NT2/D1 (cell line): ENCODE data around the gene DLG4.

Experiments used
- DNase-seq: peaks from one replicate; pipeline ENCODE4 v3.0.0-alpha.2; 2011; ENCODE audit warnings: low read depth, low spot score
- H3K27me3 ChIP-seq: 2 replicates; pipeline ENCODE4 v1.6.0; 2011; ENCODE audit warnings: mild to moderate bottlenecking; ENCODE audit not compliant: insufficient read length, insufficient read depth
- H3K36me3 ChIP-seq: 2 replicates; pipeline ENCODE4 v1.6.1; 2011; ENCODE audit warnings: mild to moderate bottlenecking, low read length, mixed read lengths; ENCODE audit not compliant: insufficient read depth, insufficient read length
- H3K4me1 ChIP-seq: 2 replicates; pipeline ENCODE4 v1.5.1; 2011; ENCODE audit not compliant: insufficient read depth, insufficient read length
- H3K4me3 ChIP-seq: 2 replicates; pipeline ENCODE4 v1.5.1; 2011; ENCODE audit warnings: low read depth; ENCODE audit not compliant: insufficient read length
- H3K9ac ChIP-seq: 2 replicates; pipeline ENCODE4 v1.6.0; 2011; ENCODE audit warnings: low read depth; ENCODE audit not compliant: insufficient read length
- H3K9me3 ChIP-seq: 2 replicates; pipeline ENCODE4 v1.5.1; 2011; ENCODE audit warnings: mild to moderate bottlenecking, low read length; ENCODE audit not compliant: insufficient read depth
- SUZ12 ChIP-seq: IDR thresholded peaks from 2 replicates; pipeline ENCODE4 v1.6.1; 2011; ENCODE audit not compliant: insufficient read length, insufficient read depth; ENCODE audit errors: extremely low read depth
- YY1 ChIP-seq: IDR thresholded peaks from 2 replicates; pipeline ENCODE4 v1.6.1; 2011; ENCODE audit not compliant: insufficient read length, insufficient read depth
- ZNF274 ChIP-seq: IDR thresholded peaks from 2 replicates; pipeline ENCODE4 v1.6.1; 2011; ENCODE audit warnings: mild to moderate bottlenecking, low read depth, low read length

DLG4 gene

DNA sequence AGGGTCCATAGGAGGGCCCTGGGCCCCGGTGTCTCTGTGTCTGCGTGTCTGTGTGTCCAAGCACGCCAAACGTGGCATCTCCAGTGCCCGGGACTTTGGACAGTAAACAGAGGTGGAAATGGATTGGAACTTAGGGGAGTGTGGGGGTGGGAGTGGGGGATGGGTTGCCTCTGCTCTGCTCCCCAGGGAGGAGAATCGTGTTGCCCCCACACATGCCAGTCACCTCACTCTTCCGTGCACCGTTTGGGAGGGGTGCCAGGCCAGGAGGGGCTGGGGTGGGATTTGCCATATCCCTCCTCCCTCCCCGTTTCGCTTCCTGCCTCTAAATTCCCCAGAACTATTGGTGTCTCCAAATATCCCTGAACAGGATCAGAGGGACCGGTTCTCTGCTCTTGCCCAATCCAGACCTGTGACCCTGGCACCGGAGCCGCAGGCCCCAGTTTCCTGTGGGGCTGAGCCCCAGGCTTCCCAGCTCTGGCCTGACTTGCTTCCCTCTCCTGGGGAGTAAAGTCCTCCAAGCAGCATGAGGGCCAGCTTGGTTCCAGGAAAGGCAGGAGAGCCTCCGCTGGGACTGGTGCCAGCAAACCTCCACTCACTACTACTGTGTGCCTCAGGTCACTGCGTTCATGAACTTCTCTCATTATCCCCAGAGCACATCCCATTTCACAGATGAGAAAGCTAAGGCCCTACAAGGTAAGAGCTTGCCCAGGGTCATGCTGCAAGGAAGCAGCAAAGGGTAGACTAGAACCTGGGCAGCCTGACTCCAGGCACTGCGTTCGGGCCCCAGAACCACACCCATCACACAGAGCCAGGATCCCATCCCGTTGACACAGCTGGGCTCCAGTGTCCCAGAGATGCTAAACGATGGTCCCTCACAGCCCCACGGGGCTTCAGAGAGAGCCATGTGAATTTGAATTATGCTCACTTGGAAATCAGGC lies 40.0 kb downstream of the DLG4 start, which contains the start of gene ASGR1:
Gene ASGR1, minus strand, starts transcription at position 54 of the 938 bp plus-strand sequence. CDS start 807 bp downstream, outside the sequence.
- Histone ChIP-seq H3K9ac (no peak within 1 kb of the TSS), H3K9me3 (no peaks in the 10 kb centered on the region), H3K36me3 (no peaks in the 10 kb centered on the region), H3K4me3 (peak within 1 kb of the TSS; percentile 49), H3K27me3 (peaks cover 12% of the 10 kb centered on the region), H3K4me1 (peaks cover 8% of the 10 kb centered on the region)
- TF ChIP-seq ZNF274 (no peak), SUZ12 (no peak), YY1 (no peak)
- no peak for DNase-seq

DNA sequence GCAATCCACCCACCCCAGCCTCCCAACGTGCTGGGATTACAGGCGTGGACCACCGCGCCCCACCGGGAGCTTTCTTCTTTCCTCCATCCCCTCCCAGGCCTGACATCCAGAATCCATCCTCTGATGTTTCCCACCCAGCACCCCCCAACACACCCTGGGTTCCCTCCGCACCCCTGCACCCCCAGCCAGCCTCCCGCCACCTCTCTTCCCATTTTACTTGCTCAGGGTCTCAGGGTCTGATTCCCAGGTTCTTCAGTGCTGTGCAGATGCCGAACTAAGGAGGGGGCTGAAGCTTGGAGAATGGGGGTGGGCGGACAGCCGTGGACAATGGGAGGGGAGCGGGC lies 40.7 kb downstream of the DLG4 start:
- Histone ChIP-seq H3K4me3 (no peak overlapping the region), H3K36me3 (no peaks in the 10 kb centered on the region), H3K4me1 (peaks cover 13% of the 10 kb centered on the region), H3K9ac (no peak overlapping the region), H3K27me3 (peaks cover 12% of the 10 kb centered on the region), H3K9me3 (no peaks in the 10 kb centered on the region)
- no peak for DNase-seq
- no peak for TF ChIP-seq YY1
- no peak for TF ChIP-seq SUZ12
- no peak for TF ChIP-seq ZNF274

- TF ChIP-seq ZNF274 (no peak), YY1 (no peak), SUZ12 (no peak)
- H3K4me1 ChIP-seq = peaks cover 13% of the 10 kb centered on the region
- H3K9ac ChIP-seq = no peak overlapping the region
- H3K27me3 ChIP-seq = peaks cover 12% of the 10 kb centered on the region
- DNase-seq = no peak
- H3K36me3 ChIP-seq = no peaks in the 10 kb centered on the region
- H3K9me3 ChIP-seq = no peaks in the 10 kb centered on the region
- H3K4me3 ChIP-seq = peak overlapping the region; percentile 49
Measured at GRCh38 chr17:7177954-7178477, 41.6 kb downstream of the DLG4 start.

DNA sequence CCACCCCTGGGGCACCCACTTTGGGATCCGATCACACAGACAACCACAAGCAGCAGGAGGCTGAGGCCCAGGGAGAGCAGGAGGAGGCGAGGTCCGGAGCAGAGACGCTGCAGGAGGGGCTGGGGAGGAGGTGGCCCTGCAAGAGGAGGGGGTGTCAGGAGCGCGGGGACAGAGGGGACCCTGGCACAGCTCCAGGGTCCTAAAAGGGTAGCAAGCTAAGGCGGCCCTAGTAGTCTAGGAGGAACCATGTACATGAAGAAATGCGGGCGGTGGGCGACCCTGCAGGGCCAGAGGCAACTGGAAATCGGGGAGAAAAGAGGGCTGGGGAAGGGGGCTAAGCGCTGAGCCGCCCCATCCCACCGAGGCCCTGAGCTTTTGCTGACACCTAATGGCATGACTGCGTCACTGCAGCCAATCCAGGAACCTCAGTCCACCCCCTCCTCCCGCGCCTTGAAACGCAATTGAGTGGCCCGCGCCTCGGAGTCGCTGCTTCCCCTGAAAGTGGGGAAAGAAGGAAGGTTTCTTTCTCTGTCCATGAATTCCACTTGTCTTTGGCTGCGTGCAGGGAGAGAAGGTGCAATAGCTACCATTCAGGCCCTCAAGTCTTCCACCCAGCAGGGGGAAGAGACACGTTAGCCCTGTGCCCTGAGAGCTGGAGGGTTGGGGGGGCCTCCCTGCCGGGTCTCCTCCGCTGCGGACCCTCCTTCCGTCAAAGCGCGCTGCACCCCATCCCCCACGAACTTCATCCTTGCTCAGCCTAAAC lies 42.3 kb downstream of the DLG4 start:
- no peak for TF ChIP-seq YY1
- no peak for TF ChIP-seq ZNF274
- TF ChIP-seq SUZ12 = no peak
- Histone ChIP-seq H3K4me3 (peak overlapping the region; percentile 49), H3K27me3 (peaks cover 12% of the 10 kb centered on the region), H3K9me3 (no peaks in the 10 kb centered on the region), H3K36me3 (no peaks in the 10 kb centered on the region), H3K4me1 (peaks cover 13% of the 10 kb centered on the region), H3K9ac (peak overlapping the region; percentile 80)
- no peak for DNase-seq

- Histone ChIP-seq H3K9me3 (no peaks in the 10 kb centered on the region), H3K27me3 (peaks cover 12% of the 10 kb centered on the region), H3K36me3 (no peaks in the 10 kb centered on the region), H3K4me1 (peaks cover 13% of the 10 kb centered on the region), H3K9ac (peak overlapping the region; percentile 80), H3K4me3 (peak overlapping the region; percentile 49)
- TF ChIP-seq SUZ12 (no peak), ZNF274 (no peak), YY1 (no peak)
- no peak for DNase-seq
Measured at GRCh38 chr17:7176841-7177190, 42.8 kb downstream of the DLG4 start.

GRCh38 chr17:7176107-7176840 lies 43.4 kb downstream of the DLG4 start:
- peak overlapping the region; percentile 44 for H3K9ac ChIP-seq
- H3K36me3 ChIP-seq = no peaks in the 10 kb centered on the region
- no peak overlapping the region for H3K4me3 ChIP-seq
- H3K4me1 ChIP-seq = peaks cover 13% of the 10 kb centered on the region
- H3K9me3 ChIP-seq = no peaks in the 10 kb centered on the region
- peaks cover 12% of the 10 kb centered on the region for H3K27me3 ChIP-seq
- no peak for DNase-seq
- TF ChIP-seq SUZ12 (no peak), ZNF274 (no peak), YY1 (no peak)

DNA sequence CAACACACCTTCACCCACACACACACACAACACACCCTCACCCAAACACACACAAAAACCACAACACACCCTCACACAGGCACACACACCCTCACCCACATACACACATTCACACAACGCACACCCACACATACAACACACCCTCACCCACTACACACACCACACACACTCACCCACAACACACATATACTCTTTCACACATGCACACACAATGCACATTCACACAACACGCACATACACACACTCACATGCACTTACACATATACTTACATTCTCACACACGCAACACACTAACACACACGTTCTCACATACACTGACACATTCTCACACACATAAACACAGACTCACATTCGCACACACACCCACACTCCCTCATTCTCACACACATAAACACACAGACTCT lies 44.3 kb downstream of the DLG4 start:
- Histone ChIP-seq H3K4me3 (no peak overlapping the region), H3K27me3 (peaks cover 12% of the 10 kb centered on the region), H3K9ac (no peak overlapping the region), H3K4me1 (peaks cover 13% of the 10 kb centered on the region), H3K36me3 (no peaks in the 10 kb centered on the region), H3K9me3 (peaks cover 2% of the 10 kb centered on the region; the same call in 1 of the 2 replicates)
- no peak for DNase-seq
- TF ChIP-seq ZNF274 (no peak), SUZ12 (no peak), YY1 (no peak)
